GM12892 (cell line): ENCODE results near the gene PRPF19.

Experiments
- POLR2A ChIP-seq: IDR thresholded peaks from 2 replicates; pipeline ENCODE4 v1.6.1; 2011; ENCODE audit warnings: low read depth, low read length, control low read depth
- POLR2AphosphoS5 ChIP-seq: IDR thresholded peaks from 2 replicates; pipeline ENCODE4 v1.6.1; 2011; ENCODE audit warnings: low read depth, low read length, control low read depth
- TAF1 ChIP-seq: IDR thresholded peaks from 2 replicates; pipeline ENCODE4 v1.6.1; 2011; ENCODE audit warnings: low read depth, mild to moderate bottlenecking, control low read depth, low read length, borderline replicate concordance

- TF ChIP-seq POLR2AphosphoS5 = no peak
- no peak for TF ChIP-seq POLR2A
- TF ChIP-seq TAF1 = no peak
These were observed 61.5 kb downstream of the PRPF19 start for GRCh38 chr11:60844870-60845221.
